NCI-H1930 (cell line): ENCODE results near the gene ZMYM2.

Experiments used
- DNase-seq, 2 experiments: peaks; one replicate each; lab custom pipeline; 2025; lab: John Stamatoyannopoulos, UW

ZMYM2 gene

GRCh38 chr13:20045950-20046548 is 87.5 kb downstream of the ZMYM2 start:
- no peak for DNase-seq

GRCh38 chr13:20049558-20050473 is 91.3 kb downstream of the ZMYM2 start:
- no peak for DNase-seq

DNA sequence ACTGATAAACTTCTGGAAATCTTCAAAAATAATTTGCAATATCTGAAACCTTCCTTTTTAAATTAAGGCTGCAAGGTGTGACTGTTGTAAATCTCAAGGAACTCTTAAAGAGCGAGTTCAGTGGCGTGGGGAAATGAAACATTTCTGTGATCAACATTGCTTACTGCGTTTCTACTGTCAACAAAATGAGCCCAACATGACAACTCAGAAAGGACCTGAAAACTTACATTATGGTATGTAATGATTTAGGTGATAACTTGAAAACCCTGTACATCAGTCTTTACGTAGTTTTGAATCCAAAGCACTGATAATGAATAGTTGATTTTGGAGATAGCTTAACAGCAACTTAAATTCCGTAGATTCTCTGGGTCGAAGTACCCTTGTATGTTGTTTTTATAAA is 92.8 kb downstream of the ZMYM2 start:
- DNase-seq = no peak

DNA sequence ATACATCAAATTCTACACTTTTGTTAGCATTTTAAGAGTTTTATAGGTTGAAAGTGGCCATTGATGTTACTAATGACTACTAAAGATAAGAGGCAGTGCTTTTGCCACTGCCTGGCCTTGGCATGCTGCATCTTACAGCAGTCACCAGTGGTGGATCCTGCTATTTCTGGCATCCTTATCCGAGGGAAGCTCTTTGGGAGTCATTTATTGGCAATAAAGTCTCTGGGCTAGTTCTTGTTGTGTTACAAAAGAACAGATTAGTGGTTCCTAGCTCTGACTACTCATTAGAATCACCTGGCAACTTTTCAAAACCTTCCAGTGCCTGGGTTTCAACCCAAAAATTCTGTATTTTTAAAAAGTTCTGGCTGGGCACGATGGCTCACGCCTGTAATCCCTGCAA is 94.5 kb downstream of the ZMYM2 start:
- no peak for DNase-seq

DNA sequence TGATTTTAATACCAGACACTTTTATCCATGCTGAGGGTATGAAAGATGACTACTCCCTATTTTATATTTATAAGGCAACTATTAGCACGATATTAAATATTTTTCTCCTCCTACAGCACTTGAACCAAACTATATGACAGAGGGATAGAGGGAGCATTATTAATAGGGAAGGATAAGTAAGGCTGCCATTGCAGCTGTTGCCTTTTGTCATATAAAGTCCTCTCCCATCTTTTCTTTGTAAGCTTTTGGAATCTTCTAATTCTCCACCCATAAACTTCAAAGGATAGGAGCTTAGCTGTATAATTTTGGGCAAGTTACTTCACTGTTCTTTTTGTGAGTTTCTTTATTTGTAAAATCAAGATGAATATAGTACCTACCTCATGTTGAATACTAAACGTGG is 95.4 kb downstream of the ZMYM2 start:
- no peak for DNase-seq

GRCh38 chr13:20054586-20054985 is 96.1 kb downstream of the ZMYM2 start:
- DNase-seq = no peak

DNA sequence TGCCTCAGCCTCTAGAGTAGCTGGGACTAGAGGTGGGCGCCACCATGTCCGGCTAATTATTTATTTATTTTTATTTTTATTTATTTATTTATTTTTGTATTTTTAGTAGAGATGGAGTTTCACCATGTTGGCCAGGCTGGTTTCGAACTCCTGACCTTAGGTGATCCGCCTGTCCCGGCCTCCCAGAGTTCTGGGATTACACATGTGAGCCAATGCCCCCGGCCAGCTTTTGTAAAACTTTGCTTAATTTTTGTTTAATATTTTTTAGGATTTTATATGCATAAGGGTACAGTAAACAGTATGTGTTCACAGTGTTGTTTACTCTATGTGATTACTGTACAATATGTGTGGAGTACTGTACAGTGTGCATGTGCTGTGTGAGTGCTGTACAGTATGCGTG is 98.7 kb downstream of the ZMYM2 start:
- DNase-seq = no peak

- no peak for DNase-seq
These were observed 99.4 kb downstream of the ZMYM2 start for GRCh38 chr13:20057963-20058362.

DNA sequence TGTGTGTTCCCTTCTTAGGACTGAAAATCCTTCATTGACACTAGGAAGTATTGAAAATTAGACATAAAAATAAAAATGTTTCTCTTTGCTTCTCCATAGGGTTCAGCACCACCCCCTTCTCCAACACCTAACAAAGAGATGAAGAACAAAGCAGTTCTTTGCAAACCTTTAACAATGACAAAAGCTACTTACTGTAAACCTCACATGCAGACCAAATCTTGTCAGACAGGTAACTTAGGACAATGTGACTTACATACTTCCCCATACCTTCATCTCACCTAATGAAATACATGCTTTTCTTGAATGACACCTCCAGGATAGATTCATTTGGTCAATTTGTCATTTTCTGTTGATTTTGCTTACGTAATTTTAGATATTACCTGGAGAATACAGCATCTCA is 99.9 kb downstream of the ZMYM2 start:
- DNase-seq = no peak

GRCh38 chr13:20064128-20064527 is 105.6 kb downstream of the ZMYM2 start:
- no peak for DNase-seq

DNA sequence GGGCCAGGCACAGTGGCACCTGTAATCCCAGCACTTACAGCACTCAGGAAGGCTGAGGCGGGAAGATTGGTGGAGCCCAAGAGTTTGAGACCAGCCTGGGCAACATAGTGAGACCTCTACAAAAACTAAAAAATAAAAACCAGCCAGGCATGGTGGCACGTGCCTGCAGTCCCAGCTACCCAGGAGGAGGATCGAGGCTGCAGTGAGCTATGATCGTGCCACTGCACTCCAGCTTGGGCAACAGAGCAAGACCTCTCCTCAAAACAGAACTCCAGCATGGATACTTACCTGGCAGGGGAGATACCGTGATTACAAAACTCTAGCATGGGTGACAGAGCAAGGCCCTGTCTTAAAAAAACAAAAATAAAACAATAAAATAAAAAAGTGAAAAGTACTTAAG is 107.0 kb downstream of the ZMYM2 start:
- DNase-seq = no peak

DNA sequence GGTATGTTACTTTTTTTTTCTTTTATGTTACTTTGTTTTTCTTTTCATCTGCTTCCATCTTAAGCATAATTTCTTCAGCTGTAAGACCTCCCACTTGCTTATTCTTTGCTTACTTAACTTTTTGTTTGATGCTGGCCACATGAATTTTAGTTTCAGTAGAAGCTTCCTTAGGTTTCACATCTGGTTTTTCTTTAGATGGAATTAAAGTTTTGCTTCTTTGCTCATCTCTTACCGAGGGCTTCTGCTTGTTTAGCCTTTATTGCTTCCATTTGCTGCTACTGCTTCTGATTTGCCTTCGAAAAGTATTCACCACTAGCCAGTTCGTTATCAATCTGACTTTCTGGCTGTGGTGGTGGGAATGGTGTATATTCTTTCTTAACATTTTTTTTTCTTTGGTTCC is 111.4 kb downstream of the ZMYM2 start:
- DNase-seq = no peak

DNA sequence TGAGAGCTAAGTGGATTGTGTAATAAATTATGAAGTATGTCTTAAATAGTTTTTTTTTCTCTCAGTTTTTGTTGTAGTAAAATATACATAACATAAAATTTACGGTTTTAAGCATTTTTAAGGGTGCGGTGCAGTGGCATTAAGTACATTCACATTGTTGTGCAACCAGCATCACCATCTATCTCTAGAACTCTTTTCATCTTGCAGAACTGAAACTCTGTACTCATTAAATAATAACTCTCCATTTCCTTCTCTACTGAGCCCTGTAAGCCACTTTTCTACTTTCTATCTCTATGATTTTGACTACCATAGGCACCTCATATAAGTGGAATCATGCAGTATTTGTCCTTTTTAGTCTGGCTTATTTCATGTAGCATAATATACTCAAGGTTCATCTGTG is 115.2 kb downstream of the ZMYM2 start:
- no peak for DNase-seq

DNA sequence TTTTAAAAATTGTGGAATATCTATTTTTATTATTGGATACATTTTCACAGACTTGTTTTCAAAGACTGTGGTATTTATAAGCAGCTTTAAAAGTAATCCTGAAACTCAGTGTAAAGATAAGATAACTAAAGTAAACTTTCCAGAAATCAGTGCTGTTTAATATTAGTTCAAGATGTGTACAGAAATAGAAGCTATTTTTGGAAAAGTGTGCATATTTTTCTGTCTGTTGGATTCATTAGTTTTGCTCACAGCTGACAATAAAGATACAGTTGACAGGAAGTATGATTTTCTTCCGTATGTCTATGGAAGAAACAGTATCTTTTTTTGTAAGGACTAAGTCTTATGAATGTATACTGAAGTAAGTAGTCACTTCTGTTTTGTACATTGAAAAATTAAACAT is 116.4 kb downstream of the ZMYM2 start:
- DNase-seq = no peak

DNA sequence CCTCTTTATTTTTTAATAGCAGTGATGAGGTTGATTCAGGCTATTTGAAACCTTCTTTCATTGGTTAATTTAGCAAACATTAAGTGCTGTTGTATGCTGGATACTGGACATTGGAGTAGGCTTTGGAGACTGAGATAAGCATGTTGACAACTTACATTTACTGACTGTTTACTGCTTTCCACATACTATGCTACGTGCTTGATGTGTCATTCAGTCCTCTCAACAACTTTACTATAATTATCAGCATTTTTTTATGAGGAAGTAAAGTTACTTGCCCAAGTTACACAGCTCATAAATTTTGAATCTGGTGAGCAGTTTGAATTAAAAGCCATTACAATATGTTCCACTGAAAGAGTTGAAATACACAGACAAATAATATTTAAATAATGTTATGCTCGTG is 118.6 kb downstream of the ZMYM2 start:
- DNase-seq = no peak

- DNase-seq = no peak
These were observed 122.0 kb downstream of the ZMYM2 start for GRCh38 chr13:20080377-20081164.

DNA sequence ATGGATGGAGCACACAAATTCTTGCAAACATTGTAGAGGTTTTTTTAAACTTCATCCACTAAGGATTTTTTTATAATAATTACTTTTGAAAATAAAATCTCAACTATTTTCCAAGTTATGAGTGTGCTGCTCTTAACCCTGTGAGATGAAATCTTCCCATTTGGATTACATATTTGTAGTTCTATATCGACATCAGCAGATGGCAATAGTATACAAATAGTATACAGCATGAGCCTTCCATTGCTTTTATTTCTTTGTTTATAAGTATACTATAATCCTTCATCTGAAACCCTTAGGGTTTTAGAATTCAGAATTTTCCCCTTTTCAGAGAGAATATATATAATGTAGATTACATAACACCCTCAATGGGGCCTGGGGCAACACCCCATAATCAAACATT is 131.8 kb downstream of the ZMYM2 start:
- DNase-seq = no peak

- no peak for DNase-seq
These were observed 135.4 kb downstream of the ZMYM2 start for GRCh38 chr13:20093951-20094350.

GRCh38 chr13:20099319-20099718 is 140.8 kb downstream of the ZMYM2 start:
- no peak for DNase-seq

- no peak for DNase-seq
These were observed 143.2 kb downstream of the ZMYM2 start for GRCh38 chr13:20101467-20102316.

- DNase-seq = no peak
These were observed 144.1 kb downstream of the ZMYM2 start for GRCh38 chr13:20102525-20103180.
